Mammary epithelial cell (primary cell): Measurements from ENCODE around the gene ZNF784.

Experiments used
- CTCF ChIP-seq, 2 donors: IDR thresholded peaks in 1 of 2; conservative IDR thresholded peaks in 1 of 2; 2 replicates each; pipeline ENCODE4 v1.5.1; 2011 to 2012; ENCODE audit warnings: inconsistent platforms in 2 of 2, low read length in 2 of 2, mild to moderate bottlenecking in 2 of 2, control low read depth in 1 of 2, low read depth in 1 of 2; ENCODE audit not compliant: insufficient read depth in 1 of 2; ENCODE audit errors: extremely low read depth in 1 of 2
- EZH2 ChIP-seq: IDR thresholded peaks from 2 replicates; pipeline ENCODE4 v1.6.1; 2012; ENCODE audit warnings: low read length, inconsistent platforms, borderline replicate concordance

DNA sequence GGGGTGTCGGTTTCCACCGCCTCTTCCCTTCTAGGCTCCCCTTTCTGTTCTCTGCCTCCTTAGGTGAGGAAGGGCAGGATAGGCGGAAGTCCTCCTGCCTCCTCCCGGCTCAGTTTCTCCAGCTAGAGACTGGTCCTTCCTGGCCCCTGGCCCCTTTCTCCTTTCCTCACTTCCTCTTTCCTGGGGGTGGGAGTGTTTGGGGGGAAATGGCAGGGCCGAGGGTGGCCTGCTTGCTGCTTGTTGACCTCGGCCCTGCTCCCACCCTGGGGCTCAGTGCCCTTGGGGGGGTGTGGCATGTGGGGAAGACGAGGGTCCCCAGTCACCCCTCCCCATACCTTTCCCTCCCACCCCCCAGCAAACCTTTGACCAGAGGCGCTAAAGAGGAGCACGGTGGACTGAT is 35.5 kb upstream of the ZNF784 start:
- no peak for TF ChIP-seq CTCF (conservative IDR thresholded peaks at IDR 0.05 in 1 of 2, IDR thresholded peaks at IDR 0.05 in 1 of 2; ENCODE audit: extremely low read depth in 1 of 2, insufficient read depth in 1 of 2, low read depth in 1 of 2, low read length in 2 of 2)
- TF ChIP-seq EZH2, result no peak
